Cardiac muscle cell (in vitro differentiated cells and primary cell): ENCODE measurements around the gene MERTK. TPM values are rescaled to one million over a fixed set of nuclear protein-coding genes. Genes with fewer than 3 reads are reported as not detected.

Experiments used
- DNase-seq, 2 donors: peaks; one replicate each; pipeline versions ENCODE4 v3.0.0 to v3.0.0-alpha.2; 2010 to 2017; ENCODE audit warnings: low read depth in 1 of 2, low spot score in 1 of 2
- H3K27ac ChIP-seq: fragments of 200-600 bp; sonication (generic); 2 replicates; pipeline ENCODE4 v1.5.1; 2016
- H3K27me3 ChIP-seq: fragments of 200-600 bp; sonication (generic); 2 replicates; pipeline ENCODE4 v1.6.0; 2016; ENCODE audit warnings: control low read depth
- H3K36me3 ChIP-seq: fragments of 200-600 bp; sonication (generic); 2 replicates; pipeline ENCODE4 v1.5.1; 2016; ENCODE audit warnings: control low read depth
- H3K4me1 ChIP-seq: fragments of 200-600 bp; sonication (generic); 2 replicates; pipeline ENCODE4 v1.8.1; 2017; ENCODE audit warnings: low read depth, mild to moderate bottlenecking, mixed run types
- H3K4me3 ChIP-seq: fragments of 200-600 bp; sonication (generic); 2 replicates; pipeline ENCODE4 v1.5.1; 2016; ENCODE audit warnings: mild to moderate bottlenecking
- H3K9me3 ChIP-seq: fragments of 200-600 bp; sonication (generic); 2 replicates; pipeline ENCODE4 v1.5.1; 2017; ENCODE audit warnings: low read depth, mild to moderate bottlenecking, control low read depth
- CTCF ChIP-seq: IDR thresholded peaks from 2 replicates; pipeline ENCODE4 v1.5.1; 2012; ENCODE audit warnings: low read depth, mild to moderate bottlenecking, low read length
- polyA plus RNA-seq: library from polyadenylated mRNA; unstranded; fragments of >200 nt; fragmentation: Nextera tagmentation; extraction: Ambion mirVana; gene quantifications from 2 replicates; pipeline ENCODE4 v1.2.1, GENCODE V29; 2016
- total RNA-seq: library from RNA; depleted of rRNA; stranded (reverse); fragments of >200 nt; gene quantifications from 2 replicates; pipeline ENCODE4 v1.2.3, GENCODE V29; 2016

Gene MERTK
- total and polyA plus RNA-seq, 2 experiments from 2014 or later = 4.5 to 8.7 TPM

- Histone ChIP-seq H3K27me3 (no peaks in the 10 kb centered on the region), H3K36me3 (no peaks in the 10 kb centered on the region), H3K27ac (peak overlapping the region; percentile 88), H3K4me1 (peaks cover 11% of the 10 kb centered on the region), H3K9me3 (no peaks in the 10 kb centered on the region), H3K4me3 (peak overlapping the region; percentile 39)
- DNase-seq = peak; percentile 98
- no peak for TF ChIP-seq CTCF
Measured at GRCh38 chr2:112053917-112054846, 155.8 kb downstream of the MERTK start.

- peak; percentile 97 to 100 for DNase-seq
- Histone ChIP-seq H3K27me3 (no peaks in the 10 kb centered on the region), H3K36me3 (no peaks in the 10 kb centered on the region), H3K9me3 (no peaks in the 10 kb centered on the region), H3K4me3 (peak within 1 kb of the TSS; percentile 92), H3K27ac (peak within 1 kb of the TSS; percentile 88), H3K4me1 (peaks cover 11% of the 10 kb centered on the region)
- TF ChIP-seq CTCF = no peak
Measured at GRCh38 chr2:112054847-112055729, 156.7 kb downstream of the MERTK start, which contains the start of gene TMEM87B. Gene TMEM87B (plus strand): TSS chr2:112055269. CDS start chr2:112055592, 323 bp downstream.

- Histone ChIP-seq H3K4me1 (peaks cover 11% of the 10 kb centered on the region), H3K27ac (peak overlapping the region; percentile 86), H3K4me3 (peak overlapping the region; percentile 92), H3K36me3 (no peaks in the 10 kb centered on the region), H3K9me3 (no peaks in the 10 kb centered on the region), H3K27me3 (no peaks in the 10 kb centered on the region)
- DNase-seq = peak; percentile 65 to 97
- no peak for TF ChIP-seq CTCF
Measured at GRCh38 chr2:112055730-112056625, 157.6 kb downstream of the MERTK start.

DNA sequence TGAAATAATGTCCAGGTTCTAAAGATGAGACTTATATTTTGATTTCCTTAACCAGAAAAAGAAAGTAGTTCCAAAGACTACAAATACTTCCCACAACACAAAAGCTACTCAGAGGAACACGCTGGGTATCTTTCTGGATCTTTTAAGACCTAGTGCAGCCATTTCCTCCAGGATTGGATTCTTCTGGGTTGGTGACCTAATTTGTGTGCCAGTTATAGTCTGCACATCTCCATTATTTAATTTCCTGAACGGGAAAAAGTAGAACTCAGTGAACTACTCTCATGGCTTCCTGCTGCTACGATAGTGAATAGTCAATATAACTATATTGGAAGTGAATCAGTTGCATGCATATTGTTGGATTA lies 158.2 kb downstream of the MERTK start:
- TF ChIP-seq CTCF = no peak
- no peak for DNase-seq

GRCh38 chr2:112059671-112060070 lies 161.3 kb downstream of the MERTK start:
- H3K36me3 ChIP-seq = no peaks in the 10 kb centered on the region
- TF ChIP-seq CTCF = no peak
- no peak overlapping the region for H3K27ac ChIP-seq
- H3K4me3 ChIP-seq = no peak overlapping the region
- DNase-seq = no peak
- no peaks in the 10 kb centered on the region for H3K9me3 ChIP-seq
- no peaks in the 10 kb centered on the region for H3K27me3 ChIP-seq
- H3K4me1 ChIP-seq = peaks cover 8% of the 10 kb centered on the region

More for the DNA sequence above, 158.2 kb downstream of the MERTK start:
- Histone ChIP-seq H3K9me3 (no peaks in the 10 kb centered on the region), H3K4me3 (peak overlapping the region; percentile 92), H3K4me1 (peaks cover 11% of the 10 kb centered on the region), H3K27ac (no peak overlapping the region), H3K36me3 (no peaks in the 10 kb centered on the region), H3K27me3 (no peaks in the 10 kb centered on the region)
